AG04449 (cell line): ENCODE data around the gene LRRC4C.
A peak's percentile ranks its signal among the peaks of the same experiment; 100 is the strongest.

ENCODE experiments used
- CTCF ChIA-PET: fragments of 350-600 bp; formaldehyde crosslinking; extraction: SDS; loops from one replicate; lab custom pipeline; 2021; ENCODE audit warnings: antibody characterized with exemption; lab: Yijun Ruan, JAX
- POLR2A ChIA-PET: fragments of 400-600, 350-600 bp; formaldehyde crosslinking; extraction: SDS; loops from one replicate; lab custom pipeline; 2020; ENCODE audit warnings: antibody characterized with exemption, inconsistent platforms; lab: Yijun Ruan, JAX
- DNase-seq: peaks from one replicate; pipeline ENCODE4 v3.0.0-alpha.2; 2010; ENCODE audit warnings: low read depth, low spot score
- H3K4me3 ChIP-seq: 2 replicates; pipeline ENCODE4 v1.5.1; 2011; ENCODE audit warnings: low read depth, mild to moderate bottlenecking, control low read depth, low read length
- TF ChIP-seq, protein P1 (sequence below): IDR thresholded peaks from one replicate; pipeline ENCODE4 v1.5.1; 2011; ENCODE audit warnings: mild to moderate bottlenecking, moderate library complexity, low read length, control low read depth, inconsistent platforms; ENCODE audit not compliant: insufficient read depth; ENCODE audit errors: missing control alignments

LRRC4C gene

GRCh38 chr11:41459465-41460401 is at the start of gene LRRC4C:
LRRC4C (minus strand) TSS chr11:41459652.
- TF ChIP-seq, protein P1, sequence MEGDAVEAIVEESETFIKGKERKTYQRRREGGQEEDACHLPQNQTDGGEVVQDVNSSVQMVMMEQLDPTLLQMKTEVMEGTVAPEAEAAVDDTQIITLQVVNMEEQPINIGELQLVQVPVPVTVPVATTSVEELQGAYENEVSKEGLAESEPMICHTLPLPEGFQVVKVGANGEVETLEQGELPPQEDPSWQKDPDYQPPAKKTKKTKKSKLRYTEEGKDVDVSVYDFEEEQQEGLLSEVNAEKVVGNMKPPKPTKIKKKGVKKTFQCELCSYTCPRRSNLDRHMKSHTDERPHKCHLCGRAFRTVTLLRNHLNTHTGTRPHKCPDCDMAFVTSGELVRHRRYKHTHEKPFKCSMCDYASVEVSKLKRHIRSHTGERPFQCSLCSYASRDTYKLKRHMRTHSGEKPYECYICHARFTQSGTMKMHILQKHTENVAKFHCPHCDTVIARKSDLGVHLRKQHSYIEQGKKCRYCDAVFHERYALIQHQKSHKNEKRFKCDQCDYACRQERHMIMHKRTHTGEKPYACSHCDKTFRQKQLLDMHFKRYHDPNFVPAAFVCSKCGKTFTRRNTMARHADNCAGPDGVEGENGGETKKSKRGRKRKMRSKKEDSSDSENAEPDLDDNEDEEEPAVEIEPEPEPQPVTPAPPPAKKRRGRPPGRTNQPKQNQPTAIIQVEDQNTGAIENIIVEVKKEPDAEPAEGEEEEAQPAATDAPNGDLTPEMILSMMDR, result no peak
- DNase-seq, result no peak
- CTCF ChIA-PET, result interaction anchor here (0.6 to 2.4 kb wide), 10 partner anchors 10 to 1067 kb away, joined by 3 to 27 read pairs (median 4); no protein-coding TSS in a partner anchor
- POLR2A ChIA-PET, result no interaction called here
- peak within 1 kb of the TSS; percentile 7 for H3K4me3 ChIP-seq

- ChIA-PET POLR2A (no interaction called here), CTCF (no interaction called here)
- TF ChIP-seq, protein P1, result no peak
- no peak overlapping the region for H3K4me3 ChIP-seq
- no peak for DNase-seq
Observed at GRCh38 chr11:41508121-41508520, 48.7 kb upstream of the LRRC4C start.

DNA sequence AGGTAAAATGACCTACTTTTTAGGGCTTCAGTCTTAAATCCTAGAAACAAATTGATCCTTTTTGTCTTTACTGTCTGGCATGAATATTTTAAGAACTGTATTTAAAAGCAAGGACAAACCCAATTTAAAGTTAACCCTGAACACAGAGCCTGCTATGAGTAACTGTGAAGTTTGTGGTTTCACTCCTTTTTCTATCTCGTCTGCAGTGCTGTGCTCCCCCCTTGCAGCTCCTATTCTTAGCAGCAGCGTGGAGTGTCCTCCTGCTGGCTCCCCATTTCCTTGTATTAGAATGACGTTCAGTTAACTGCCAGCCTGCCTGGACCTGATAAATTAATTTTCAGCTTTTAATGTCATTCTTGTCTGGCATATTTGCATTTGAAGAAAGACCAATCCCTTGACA is 40.0 kb upstream of the LRRC4C start:
- POLR2A ChIA-PET, result no interaction called here
- CTCF ChIA-PET, result interaction anchor here (5.5 kb wide), 1 partner anchor 1026 kb away, joined by 39 read pairs; no protein-coding TSS in a partner anchor
- DNase-seq, result no peak

DNA sequence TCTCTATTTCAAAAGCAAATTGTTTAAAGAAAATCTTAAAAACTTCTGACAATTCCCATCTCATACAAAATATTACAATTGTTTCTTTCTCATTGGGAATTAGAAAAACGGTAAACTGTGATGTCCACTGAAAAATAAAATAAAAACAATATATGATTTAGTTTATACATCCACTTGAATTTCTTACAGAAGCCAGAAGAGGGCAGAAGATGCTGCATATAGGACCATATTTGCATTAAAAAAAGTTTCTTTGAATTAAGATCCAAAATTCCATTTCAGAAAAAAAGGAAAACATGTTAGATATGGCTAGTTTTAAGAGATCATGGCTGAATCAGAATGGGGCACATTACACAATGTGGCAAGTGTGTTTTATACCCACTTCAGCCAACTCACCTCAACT is 39.3 kb upstream of the LRRC4C start:
- TF ChIP-seq, protein P1, result peak; percentile 23
- CTCF ChIA-PET, result interaction anchor here (0.8 to 5.5 kb wide), 3 partner anchors 17 to 1027 kb away, joined by 3 to 39 read pairs (median 5); no protein-coding TSS in a partner anchor
- POLR2A ChIA-PET, result no interaction called here
- no peak for DNase-seq
- H3K4me3 ChIP-seq, result no peak overlapping the region

More for the DNA sequence above, 40.0 kb upstream of the LRRC4C start:
- TF ChIP-seq, protein P1, result no peak
- no peak overlapping the region for H3K4me3 ChIP-seq

DNA sequence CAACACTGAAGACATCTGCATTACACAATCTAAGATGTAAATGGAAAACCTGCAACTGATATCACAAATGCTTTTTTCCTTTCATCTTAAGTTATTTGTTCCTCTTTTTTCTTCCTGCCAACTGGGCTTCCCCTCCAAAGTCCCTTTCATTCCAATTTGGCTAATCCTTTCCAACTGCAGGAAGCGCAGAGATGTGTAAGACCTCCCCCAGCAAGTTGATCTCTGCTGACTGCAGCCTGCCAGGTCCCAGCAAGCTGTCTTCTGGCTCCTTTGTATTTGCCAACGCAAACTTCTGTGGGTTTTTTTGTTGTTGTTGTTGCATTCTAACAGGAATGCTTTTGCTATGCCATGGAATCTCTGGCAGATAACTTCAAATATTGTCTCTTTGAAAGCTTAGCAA is 38.5 kb upstream of the LRRC4C start:
- TF ChIP-seq, protein P1, result no peak
- no peak overlapping the region for H3K4me3 ChIP-seq
- ChIA-PET CTCF (interaction anchor here (0.8 to 5.5 kb wide), 3 partner anchors 17 to 1028 kb away, joined by 3 to 39 read pairs (median 5); no protein-coding TSS in a partner anchor), POLR2A (no interaction called here)
- no peak for DNase-seq

- ChIA-PET CTCF (no interaction called here), POLR2A (no interaction called here)
- no peak overlapping the region for H3K4me3 ChIP-seq
- TF ChIP-seq, protein P1, result no peak
- DNase-seq, result no peak
Observed at GRCh38 chr11:41494716-41495115, 35.3 kb upstream of the LRRC4C start.
